Activated effector memory CD4-positive, alpha-beta T cell treated with anti-CD3 and anti-CD28 coated beads, Interleukin-2, amount 50 U/mL, for 16 hours (primary cell): ENCODE data around the gene PCDHB11.
"Not testable (repeated sequence)": the region's sequence is repeated elsewhere in the genome, so short reads cannot be mapped to it uniquely, and the experiment has no call there.

Experiments
- DNase-seq: peaks from one replicate; pipeline ENCODE4 v3.0.0-alpha.2; 2020

PCDHB11 gene

GRCh38 chr5:141188682-141189081 lies 10.7 kb upstream of the PCDHB11 start:
- not testable (repeated sequence) for DNase-seq

- not testable (repeated sequence) for DNase-seq
Measured at GRCh38 chr5:141189131-141189530, 10.3 kb upstream of the PCDHB11 start.

- DNase-seq = peak; percentile 72
Measured at GRCh38 chr5:141192110-141192725, 7.2 kb upstream of the PCDHB11 start, which contains the start of gene PCDHB10. PCDHB10 (plus strand) TSS chr5:141192353; CDS start chr5:141192553, 200 bp downstream.

GRCh38 chr5:141194332-141194731 lies 5.1 kb upstream of the PCDHB11 start:
- DNase-seq = not testable (repeated sequence)

GRCh38 chr5:141196363-141196762 lies 3.1 kb upstream of the PCDHB11 start:
- no peak for DNase-seq

- DNase-seq = not testable (repeated sequence)
Measured at GRCh38 chr5:141201126-141201525, 1.7 kb downstream of the PCDHB11 start.

- not testable (repeated sequence) for DNase-seq
Measured at GRCh38 chr5:141201646-141202045, 2.2 kb downstream of the PCDHB11 start.

GRCh38 chr5:141208478-141208877 lies 9.1 kb downstream of the PCDHB11 start, which contains the start of gene PCDHB12:
PCDHB12 (plus strand) TSS chr5:141208719; CDS start chr5:141208908, 189 bp downstream.
- no peak for DNase-seq

- DNase-seq = not testable (repeated sequence)
Measured at GRCh38 chr5:141210281-141210680, 10.9 kb downstream of the PCDHB11 start.

GRCh38 chr5:141210849-141211248 lies 11.4 kb downstream of the PCDHB11 start:
- not testable (repeated sequence) for DNase-seq

- peak; percentile 69 for DNase-seq
Measured at GRCh38 chr5:141213656-141214339, 14.4 kb downstream of the PCDHB11 start, which contains the start of gene PCDHB13. PCDHB13 (plus strand) TSS chr5:141213919; CDS start chr5:141214124, 205 bp downstream.

GRCh38 chr5:141214583-141214982 lies 15.2 kb downstream of the PCDHB11 start:
- DNase-seq = not testable (repeated sequence)

GRCh38 chr5:141215504-141215903 lies 16.1 kb downstream of the PCDHB11 start:
- not testable (repeated sequence) for DNase-seq

- not testable (repeated sequence) for DNase-seq
Measured at GRCh38 chr5:141216035-141216434, 16.6 kb downstream of the PCDHB11 start.

GRCh38 chr5:141223112-141223783 lies 23.8 kb downstream of the PCDHB11 start, which contains the start of gene PCDHB14:
PCDHB14 (plus strand) TSS chr5:141223343; CDS start chr5:141223506, 163 bp downstream.
- DNase-seq = no peak

GRCh38 chr5:141224844-141225243 lies 25.4 kb downstream of the PCDHB11 start:
- DNase-seq = not testable (repeated sequence)

- DNase-seq = not testable (repeated sequence)
Measured at GRCh38 chr5:141225421-141225820, 26.0 kb downstream of the PCDHB11 start.

GRCh38 chr5:141234109-141234667 lies 34.8 kb downstream of the PCDHB11 start:
- no peak for DNase-seq

- not testable (repeated sequence) for DNase-seq
Measured at GRCh38 chr5:141235922-141236321, 36.5 kb downstream of the PCDHB11 start.

- no peak for DNase-seq
Measured at GRCh38 chr5:141236516-141237313, 37.3 kb downstream of the PCDHB11 start.

GRCh38 chr5:141241496-141241895 lies 42.1 kb downstream of the PCDHB11 start:
- DNase-seq = no peak

- no peak for DNase-seq
Measured at GRCh38 chr5:141245250-141245717, 45.9 kb downstream of the PCDHB11 start, which contains the start of gene PCDHB15. PCDHB15 (plus strand) TSS chr5:141245395; CDS start chr5:141245579, 184 bp downstream.
